A549 (cell line): ENCODE results near the gene MBNL2. TPM values are rescaled to one million over a fixed set of nuclear protein-coding genes. Genes with fewer than 3 reads are reported as not detected.

Experiments
- ATAC-seq, 2 experiments: fragments of 200-7000 bp in 1 of 2; fragments of >200 bp in 1 of 2; cut with Nextera tagmentation in 1 of 2; cut with Tn5 transposase in 1 of 2; 3 replicates each; pipeline versions ENCODE4 v1.8.0 to v1.9.1; 2018 to 2020; ENCODE audit warnings: mild to moderate bottlenecking in 1 of 2, moderate library complexity in 1 of 2
- CTCF ChIA-PET: fragments of 300-600 bp; sonication (Branson Sonifier 250); formaldehyde crosslinking; extraction: SDS; loops from one replicate; lab custom pipeline; 2021; ENCODE audit warnings: antibody characterized with exemption, inconsistent platforms; lab: Yijun Ruan, JAX
- POLR2A ChIA-PET: fragments of 350-600 bp; formaldehyde crosslinking; extraction: SDS; loops from one replicate; lab custom pipeline; 2021; ENCODE audit warnings: antibody characterized with exemption, inconsistent platforms; lab: Yijun Ruan, JAX
- DNase-seq, 2 experiments: peaks; one replicate each; pipeline versions ENCODE4 v3.0.0 to v3.0.0-alpha.2; 2011 to 2016; ENCODE audit warnings: low read depth in 1 of 2, low spot score in 1 of 2
- FAIRE-seq: peaks from 2 replicates; lab custom pipeline; 2011; peaks lifted over from hg19 to GRCh38; lab: Jason Lieb, UNC
- H3K27ac ChIP-seq, 2 experiments: fragments of >200 bp; sonication (Bioruptor Twin); formaldehyde crosslinking; 3 replicates each; pipeline ENCODE4 v1.5.1; 2016 to 2017
- H3K4me1 ChIP-seq: fragments of >200 bp; sonication (Bioruptor Twin); formaldehyde crosslinking; 3 replicates; pipeline ENCODE4 v1.6.1; 2016
- H3K4me2 ChIP-seq: fragments of >200 bp; sonication (Bioruptor Twin); formaldehyde crosslinking; 3 replicates; pipeline ENCODE4 v1.6.1; 2016
- H3K4me3 ChIP-seq: fragments of >200 bp; sonication (Bioruptor Twin); formaldehyde crosslinking; 3 replicates; pipeline ENCODE4 v1.5.1; 2016
- H3K9me3 ChIP-seq: fragments of >200 bp; sonication (Bioruptor Twin); formaldehyde crosslinking; 3 replicates; pipeline ENCODE4 v1.6.1; 2016
- ATOH8 ChIP-seq: fragments of 250-450 bp; sonication (Bioruptor Pico); IDR thresholded peaks from 2 replicates; pipeline ENCODE4 v1.5.0; 2020; ENCODE audit warnings: low read depth, mild to moderate bottlenecking, moderate library complexity
- BHLHE40 ChIP-seq: IDR thresholded peaks from 2 replicates; pipeline ENCODE4 v1.6.1; 2012; ENCODE audit warnings: low read depth, low read length, inconsistent platforms
- CBX2 ChIP-seq: fragments of 200-600 bp; sonication (generic); IDR thresholded peaks from 2 replicates; pipeline ENCODE4 v1.6.1; 2016; ENCODE audit warnings: low read depth, mild to moderate bottlenecking, borderline replicate concordance
- CBX8 ChIP-seq: fragments of 200-600 bp; sonication (generic); IDR thresholded peaks from 2 replicates; pipeline ENCODE4 v1.6.1; 2016
- CEBPB ChIP-seq, 2 experiments: fragments of >200 bp in 1 of 2; sonication (Bioruptor Twin) in 1 of 2; formaldehyde crosslinking in 1 of 2; IDR thresholded peaks; 2 replicates each; pipeline ENCODE4 v1.6.1; 2012 to 2016
- FOSL2 ChIP-seq, 2 experiments: fragments of 450-650 bp in 1 of 2; fragments of >200 bp in 1 of 2; sonication (Bioruptor Twin) in 1 of 2; formaldehyde crosslinking; IDR thresholded peaks; 2 replicates each; pipeline versions ENCODE4 v1.5.0 to v1.6.1; 2016 to 2020; ENCODE audit warnings: mild to moderate bottlenecking in 1 of 2, moderate library complexity in 1 of 2
- HDAC2 ChIP-seq: fragments of 200-600 bp; sonication (generic); IDR thresholded peaks from 2 replicates; pipeline ENCODE4 v1.6.1; 2016
- HOXB13 ChIP-seq: fragments of 250-450 bp; sonication (Bioruptor Pico); IDR thresholded peaks from 2 replicates; pipeline ENCODE4 v1.5.0; 2020; ENCODE audit warnings: low read depth, mild to moderate bottlenecking, moderate library complexity
- JUNB ChIP-seq: fragments of >200 bp; sonication (Bioruptor Twin); formaldehyde crosslinking; IDR thresholded peaks from 2 replicates; pipeline ENCODE4 v1.6.1; 2016
- KDM1A ChIP-seq: fragments of 200-600 bp; sonication (generic); IDR thresholded peaks from 2 replicates; pipeline ENCODE4 v1.6.1; 2016; ENCODE audit warnings: low read depth, mild to moderate bottlenecking
- KDM5A ChIP-seq: fragments of 200-600 bp; sonication (generic); IDR thresholded peaks from 2 replicates; pipeline ENCODE4 v1.6.1; 2016; ENCODE audit warnings: antibody characterized with exemption, mild to moderate bottlenecking
- MAFK ChIP-seq: fragments of 450-650 bp; IDR thresholded peaks from 2 replicates; pipeline ENCODE4 v1.6.1; 2014; ENCODE audit not compliant: partially characterized antibody
- MAZ ChIP-seq: fragments of 150-350 bp; IDR thresholded peaks from 2 replicates; pipeline ENCODE4 v1.6.1; 2014; ENCODE audit warnings: antibody characterized with exemption, low read depth, low read length, borderline replicate concordance
- NPAS2 ChIP-seq: fragments of 250-450 bp; sonication (Bioruptor Pico); IDR thresholded peaks from 2 replicates; pipeline ENCODE4 v1.8.0; 2022; ENCODE audit warnings: mild to moderate bottlenecking, moderate library complexity, borderline replicate concordance
- PBX3 ChIP-seq: IDR thresholded peaks from 2 replicates; pipeline ENCODE4 v1.6.1; 2012
- POLR2A ChIP-seq: IDR thresholded peaks from 2 replicates; pipeline ENCODE4 v1.6.1; 2012; ENCODE audit warnings: mild to moderate bottlenecking, low read length
- RAD21 ChIP-seq, 2 experiments: fragments of >200 bp in 1 of 2; sonication (Bioruptor Twin) in 1 of 2; formaldehyde crosslinking in 1 of 2; IDR thresholded peaks in 1 of 2; conservative IDR thresholded peaks in 1 of 2; 2 replicates in 1 of 2; 3 replicates in 1 of 2; pipeline ENCODE4 v1.6.1; 2012 to 2018; ENCODE audit warnings: inconsistent platforms in 1 of 2
- RCOR1 ChIP-seq: fragments of 150-350 bp; IDR thresholded peaks from 2 replicates; pipeline ENCODE4 v1.6.1; 2014; ENCODE audit warnings: antibody characterized with exemption, low read length, low read depth
- RFX5 ChIP-seq: fragments of 450-650 bp; IDR thresholded peaks from 2 replicates; pipeline ENCODE4 v1.7.1; 2014; ENCODE audit warnings: antibody characterized with exemption, mild to moderate bottlenecking, moderate library complexity
- SMC3 ChIP-seq: fragments of >200 bp; sonication (Bioruptor Twin); formaldehyde crosslinking; IDR thresholded peaks from 3 replicates; pipeline ENCODE4 v1.6.1; 2018; ENCODE audit warnings: inconsistent platforms
- SREBF2 ChIP-seq: fragments of 450-650 bp; IDR thresholded peaks from 2 replicates; pipeline ENCODE4 v1.6.1; 2014; ENCODE audit warnings: mild to moderate bottlenecking, moderate library complexity
- TFCP2L1 ChIP-seq: fragments of 250-450 bp; sonication (Bioruptor Pico); IDR thresholded peaks from 2 replicates; pipeline ENCODE4 v1.5.0; 2021; ENCODE audit warnings: mild to moderate bottlenecking
- USF2 ChIP-seq: fragments of 450-650 bp; IDR thresholded peaks from 2 replicates; pipeline ENCODE4 v1.6.1; 2014; ENCODE audit warnings: antibody characterized with exemption
- ZNF302 ChIP-seq: fragments of 250-450 bp; sonication (Bioruptor Pico); IDR thresholded peaks from 2 replicates; pipeline ENCODE4 v1.9.0; 2021; ENCODE audit warnings: inconsistent platforms, mild to moderate bottlenecking, moderate library complexity
- WGBS: methylation state at CpG from one replicate; pipeline ENCODE4 v1.1.6; 2017; ENCODE audit errors: missing lambda C conversion rate; 5-methylcytosine and 5-hydroxymethylcytosine counted together
- polyA plus RNA-seq, 4 experiments: library from polyadenylated mRNA; depleted of rRNA in 3 of 4; stranded (reverse); fragments of >200 nt; fragmentation: RNase III in 1 of 4; extraction: RNeasy Plus Mini Kit Qiagen cat#74134 plus additional on column Dnase treatment in 1 of 4; gene quantifications; 2 replicates in 3 of 4; 3 replicates in 1 of 4; pipeline ENCODE4 v1.2.3, GENCODE V29; 2011 to 2017
- TF ChIP-seq, protein P1 (sequence below): IDR thresholded peaks from 2 replicates; pipeline ENCODE4 v1.6.1; 2012
- TF ChIP-seq, protein P2 (sequence below): fragments of >200 bp; sonication (Bioruptor Twin); formaldehyde crosslinking; IDR thresholded peaks from 3 replicates; pipeline ENCODE4 v1.6.1; 2016

Gene MBNL2
- polyA plus RNA-seq, 2 of the 4 experiments (the other 2 are of a cell fraction), result 18.7 to 20.6 TPM

- Histone ChIP-seq H3K4me1 (peaks cover 14% of the 10 kb centered on the region; the same call in 2 of the 3 replicates), H3K9me3 (no peaks in the 10 kb centered on the region), H3K27ac (no peak overlapping the region), H3K4me2 (no peak overlapping the region), H3K4me3 (no peak overlapping the region)
- DNase-seq (no peak), ATAC-seq (no peak), FAIRE-seq (no peak)
- ChIA-PET POLR2A (no interaction called here), CTCF (no interaction called here)
- TF ChIP-seq ATOH8 (CRISPR knock-in tag), result no peak
- no peak for TF ChIP-seq RAD21 (conservative IDR thresholded peaks at IDR 0.05 in 1 of 2, IDR thresholded peaks at IDR 0.05 in 1 of 2)
- no peak for TF ChIP-seq HOXB13
- no peak for TF ChIP-seq ZNF302
- TF ChIP-seq KDM1A, result no peak
- TF ChIP-seq PBX3, result no peak
- TF ChIP-seq RFX5, result no peak
- TF ChIP-seq SREBF2, result no peak
- TF ChIP-seq, protein P1, sequence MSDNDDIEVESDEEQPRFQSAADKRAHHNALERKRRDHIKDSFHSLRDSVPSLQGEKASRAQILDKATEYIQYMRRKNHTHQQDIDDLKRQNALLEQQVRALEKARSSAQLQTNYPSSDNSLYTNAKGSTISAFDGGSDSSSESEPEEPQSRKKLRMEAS, result no peak
- TF ChIP-seq USF2, result no peak
- no peak for TF ChIP-seq HDAC2
- TF ChIP-seq POLR2A, result no peak
Measured at GRCh38 chr13:97394542-97394941, 172.4 kb downstream of the MBNL2 start.

GRCh38 chr13:97395447-97396136 lies 173.5 kb downstream of the MBNL2 start:
- ChIA-PET POLR2A (no interaction called here), CTCF (no interaction called here)
- peak; percentile 9 to 12 for DNase-seq
- 0 out of 2 replicates have a peak, but pooled peaks have one; percentile 35 for TF ChIP-seq JUNB
- TF ChIP-seq FOSL2 (IDR thresholded peaks at IDR 0.05), result peak; percentile 59; the same call in 1 of the 2 replicates
- TF ChIP-seq FOSL2 (CRISPR knock-in tag; IDR thresholded peaks at IDR 0.05), result peak; percentile 58
- TF ChIP-seq CEBPB (IDR thresholded peaks at IDR 0.05), result peak; percentile 9 to 51; a peak in 1 of 4 replicates
- TF ChIP-seq CBX8, result no peak
- 43% methylated on average over 4 of the region's 4 CpGs for WGBS
- no peak for FAIRE-seq
- ATAC-seq, result peak; percentile 54 to 80
- peaks cover 14% of the 10 kb centered on the region; the same call in 2 of the 3 replicates for H3K4me1 ChIP-seq
- H3K4me3 ChIP-seq, result no peak overlapping the region
- peak overlapping the region; percentile 58 for H3K4me2 ChIP-seq
- peak overlapping the region; percentile 27 to 73; a peak in 5 of 6 replicates for H3K27ac ChIP-seq
- H3K9me3 ChIP-seq, result no peaks in the 10 kb centered on the region

DNA sequence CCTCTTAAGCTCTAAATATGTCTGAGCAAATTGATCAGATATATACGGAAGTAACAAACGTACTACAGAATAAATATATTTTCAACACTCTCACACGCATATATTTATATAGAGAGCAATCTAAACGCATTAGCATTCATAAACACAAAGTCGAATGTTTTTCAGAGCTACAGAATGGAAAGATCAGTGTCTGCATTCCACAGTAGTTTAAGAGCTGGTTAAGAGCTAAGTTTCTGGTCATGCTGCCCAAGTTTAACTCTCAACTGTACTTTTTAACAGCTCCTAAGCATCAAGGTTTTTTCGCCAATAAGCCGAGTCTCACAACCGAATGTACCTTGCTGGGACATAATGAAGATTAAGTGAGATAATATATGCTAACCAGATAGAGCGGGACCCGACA lies 175.1 kb downstream of the MBNL2 start:
- ATAC-seq (no peak), DNase-seq (no peak), FAIRE-seq (no peak)
- Histone ChIP-seq H3K4me2 (no peak overlapping the region), H3K27ac (no peak overlapping the region), H3K4me1 (peaks cover 14% of the 10 kb centered on the region; the same call in 2 of the 3 replicates), H3K4me3 (no peak overlapping the region), H3K9me3 (no peaks in the 10 kb centered on the region)
- CTCF ChIA-PET, result interaction anchor here (1.1 to 1.5 kb wide), 2 partner anchors 10 to 38 kb away, joined by 3 to 7 read pairs; no protein-coding TSS in a partner anchor
- 96% methylated on average over 10 of the region's 10 CpGs for WGBS
- POLR2A ChIA-PET, result interaction anchor here (0.9 kb wide), 1 partner anchor 36 kb away, joined by 3 read pairs; no protein-coding TSS in a partner anchor
- TF ChIP-seq, protein P2, sequence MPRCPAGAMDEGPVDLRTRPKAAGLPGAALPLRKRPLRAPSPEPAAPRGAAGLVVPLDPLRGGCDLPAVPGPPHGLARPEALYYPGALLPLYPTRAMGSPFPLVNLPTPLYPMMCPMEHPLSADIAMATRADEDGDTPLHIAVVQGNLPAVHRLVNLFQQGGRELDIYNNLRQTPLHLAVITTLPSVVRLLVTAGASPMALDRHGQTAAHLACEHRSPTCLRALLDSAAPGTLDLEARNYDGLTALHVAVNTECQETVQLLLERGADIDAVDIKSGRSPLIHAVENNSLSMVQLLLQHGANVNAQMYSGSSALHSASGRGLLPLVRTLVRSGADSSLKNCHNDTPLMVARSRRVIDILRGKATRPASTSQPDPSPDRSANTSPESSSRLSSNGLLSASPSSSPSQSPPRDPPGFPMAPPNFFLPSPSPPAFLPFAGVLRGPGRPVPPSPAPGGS, result no peak
- no peak for TF ChIP-seq TFCP2L1 (CRISPR knock-in tag)
- TF ChIP-seq USF2, result no peak
- no peak for TF ChIP-seq ATOH8 (CRISPR knock-in tag)
- no peak for TF ChIP-seq SMC3
- no peak for TF ChIP-seq CBX2
- TF ChIP-seq RCOR1, result no peak
- no peak for TF ChIP-seq FOSL2 (IDR thresholded peaks at IDR 0.05)
- TF ChIP-seq FOSL2 (CRISPR knock-in tag; IDR thresholded peaks at IDR 0.05), result no peak
- no peak for TF ChIP-seq MAFK
- TF ChIP-seq BHLHE40, result no peak
- TF ChIP-seq RFX5, result no peak
- no peak for TF ChIP-seq NPAS2 (CRISPR knock-in tag)
- TF ChIP-seq ZNF302, result no peak
- no peak for TF ChIP-seq KDM5A
- no peak for TF ChIP-seq RAD21 (conservative IDR thresholded peaks at IDR 0.05 in 1 of 2, IDR thresholded peaks at IDR 0.05 in 1 of 2)
- TF ChIP-seq JUNB, result no peak
- no peak for TF ChIP-seq PBX3
- no peak for TF ChIP-seq MAZ
